Kidney (tissue), 14 donors: ENCODE measurements around the gene PSMA3. TPM values are rescaled to one million over a fixed set of nuclear protein-coding genes. Genes with fewer than 3 reads are reported as not detected.

Source experiments
- DNase-seq, 5 donors: peaks; one replicate each; pipeline ENCODE4 v3.0.0-alpha.2; 2013 to 2020
- FAIRE-seq: peaks from 2 replicates; lab custom pipeline; 2012; peaks lifted over from hg19 to GRCh38; lab: Jason Lieb, UNC
- H3K27ac ChIP-seq, 2 donors: one replicate each; pipeline ENCODE4 v1.7.0; 2013; ENCODE audit warnings: low read depth in 2 of 2, low read length in 2 of 2, inconsistent platforms in 1 of 2
- H3K27me3 ChIP-seq: one replicate; pipeline ENCODE4 v1.7.1; 2013; ENCODE audit warnings: low read length, inconsistent platforms; ENCODE audit not compliant: control insufficient read depth, insufficient read depth
- H3K36me3 ChIP-seq, 3 donors: one replicate each; pipeline versions ENCODE4 v1.7.0 to v1.7.1; 2013; ENCODE audit warnings: low read length in 3 of 3, control low read depth in 1 of 3, inconsistent platforms in 1 of 3; ENCODE audit not compliant: insufficient read depth in 3 of 3, control insufficient read depth in 2 of 3
- H3K4me1 ChIP-seq, 3 donors: one replicate each; pipeline versions ENCODE4 v1.7.0 to v1.7.1; 2013; ENCODE audit warnings: low read length in 3 of 3, inconsistent platforms in 1 of 3, low read depth in 1 of 3; ENCODE audit not compliant: control insufficient read depth in 2 of 3, insufficient read depth in 2 of 3
- H3K4me3 ChIP-seq, 3 donors: one replicate each; pipeline versions ENCODE4 v1.7.0 to v1.8.1; 2013; ENCODE audit warnings: low read length in 3 of 3, control low read depth in 1 of 3, inconsistent platforms in 1 of 3
- H3K9ac ChIP-seq, 3 donors: one replicate each; pipeline versions ENCODE4 v1.7.0 to v1.7.1; 2013; ENCODE audit warnings: low read length in 3 of 3, control low read depth in 1 of 3, inconsistent platforms in 1 of 3
- H3K9me3 ChIP-seq, 3 donors: one replicate each; pipeline versions ENCODE4 v1.7.0 to v1.7.1; 2013; ENCODE audit warnings: low read length in 3 of 3, control low read depth in 1 of 3, inconsistent platforms in 1 of 3; ENCODE audit not compliant: control insufficient read depth in 2 of 3, insufficient read depth in 1 of 3
- intact Hi-C: fragments of 100-400 bp; cut with DNase I; formaldehyde crosslinking; loops from one replicate; pipeline ENCODE4 v1.11.1; 2022
- polyA plus RNA-seq: library from polyadenylated mRNA; stranded (reverse); fragments of 350-450 nt; fragmentation: Illumina TruSeq; extraction: RNeasy Lipid Tissue Mini Kit (QIAGEN cat#74804); gene quantifications from one replicate; pipeline ENCODE4 v1.2.3, GENCODE V29; 2014; ENCODE audit warnings: low read depth, low replicate concordance; ENCODE audit not compliant: insufficient read depth
- total RNA-seq: library from RNA; stranded (reverse); fragmentation: NEBNext Ultra II Directional; extraction: Animal tissue kit (Norgen Biotek cat#: 25700); gene quantifications from one replicate; pipeline ENCODE4 v1.2.1, GENCODE V29; 2021
- TF ChIP-seq, protein P1 (sequence below): IDR thresholded peaks from 3 replicates; pipeline ENCODE4 v1.5.1; 2012; ENCODE audit warnings: mild to moderate bottlenecking, moderate library complexity, borderline replicate concordance; ENCODE audit not compliant: insufficient read depth; ENCODE audit errors: extremely low read depth
- donor health status: control.
- donor health status: control.
- donor health status: control.
- donor health status: control.
- donor health status: control.
- donor health status: DM: yes; HTN: yes; CAD: no.
- donor health status: Normal renal cell carcinoma (clear cell type).

The PSMA3 gene
- total and polyA plus RNA-seq, 2 donors from 2014 or later = 151 to 164 TPM

DNA sequence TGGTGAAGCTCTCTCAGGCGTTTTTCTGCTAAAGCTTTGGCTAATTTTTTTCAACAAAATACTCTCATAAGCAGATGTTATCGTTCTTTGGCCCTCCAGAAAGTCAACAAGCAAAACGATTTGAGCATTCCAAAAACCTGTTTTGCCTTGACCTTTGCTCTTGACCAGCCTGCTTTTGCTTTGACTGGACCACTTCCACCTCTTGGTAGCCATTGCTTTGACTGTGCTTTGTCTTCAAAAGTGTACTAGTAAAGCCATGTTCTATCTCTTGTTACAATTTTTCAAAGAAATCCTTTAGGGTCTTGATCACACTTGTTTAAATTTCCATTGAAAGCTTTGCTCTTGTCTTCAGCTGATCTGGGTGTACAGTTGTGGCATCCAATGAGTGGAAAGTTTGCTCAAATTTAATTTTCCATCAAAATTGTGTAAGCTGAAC lies 43.0 kb downstream of the PSMA3 start:
- no peak overlapping the region for H3K27ac ChIP-seq
- FAIRE-seq (no peak), DNase-seq (no peak)
- TF ChIP-seq, protein P1, sequence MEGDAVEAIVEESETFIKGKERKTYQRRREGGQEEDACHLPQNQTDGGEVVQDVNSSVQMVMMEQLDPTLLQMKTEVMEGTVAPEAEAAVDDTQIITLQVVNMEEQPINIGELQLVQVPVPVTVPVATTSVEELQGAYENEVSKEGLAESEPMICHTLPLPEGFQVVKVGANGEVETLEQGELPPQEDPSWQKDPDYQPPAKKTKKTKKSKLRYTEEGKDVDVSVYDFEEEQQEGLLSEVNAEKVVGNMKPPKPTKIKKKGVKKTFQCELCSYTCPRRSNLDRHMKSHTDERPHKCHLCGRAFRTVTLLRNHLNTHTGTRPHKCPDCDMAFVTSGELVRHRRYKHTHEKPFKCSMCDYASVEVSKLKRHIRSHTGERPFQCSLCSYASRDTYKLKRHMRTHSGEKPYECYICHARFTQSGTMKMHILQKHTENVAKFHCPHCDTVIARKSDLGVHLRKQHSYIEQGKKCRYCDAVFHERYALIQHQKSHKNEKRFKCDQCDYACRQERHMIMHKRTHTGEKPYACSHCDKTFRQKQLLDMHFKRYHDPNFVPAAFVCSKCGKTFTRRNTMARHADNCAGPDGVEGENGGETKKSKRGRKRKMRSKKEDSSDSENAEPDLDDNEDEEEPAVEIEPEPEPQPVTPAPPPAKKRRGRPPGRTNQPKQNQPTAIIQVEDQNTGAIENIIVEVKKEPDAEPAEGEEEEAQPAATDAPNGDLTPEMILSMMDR = no peak
- no peak overlapping the region for H3K4me3 ChIP-seq
- peaks cover 12 to 56% (median 18%) of the 10 kb centered on the region in 3 donors for H3K36me3 ChIP-seq
- intact Hi-C loops = no loop called here
- peaks cover 0 to 12% (median 2%) of the 10 kb centered on the region in 3 donors for H3K4me1 ChIP-seq
- H3K9ac ChIP-seq = no peak overlapping the region
- no peaks in the 10 kb centered on the region for H3K27me3 ChIP-seq
- no peaks in the 10 kb centered on the region for H3K9me3 ChIP-seq

DNA sequence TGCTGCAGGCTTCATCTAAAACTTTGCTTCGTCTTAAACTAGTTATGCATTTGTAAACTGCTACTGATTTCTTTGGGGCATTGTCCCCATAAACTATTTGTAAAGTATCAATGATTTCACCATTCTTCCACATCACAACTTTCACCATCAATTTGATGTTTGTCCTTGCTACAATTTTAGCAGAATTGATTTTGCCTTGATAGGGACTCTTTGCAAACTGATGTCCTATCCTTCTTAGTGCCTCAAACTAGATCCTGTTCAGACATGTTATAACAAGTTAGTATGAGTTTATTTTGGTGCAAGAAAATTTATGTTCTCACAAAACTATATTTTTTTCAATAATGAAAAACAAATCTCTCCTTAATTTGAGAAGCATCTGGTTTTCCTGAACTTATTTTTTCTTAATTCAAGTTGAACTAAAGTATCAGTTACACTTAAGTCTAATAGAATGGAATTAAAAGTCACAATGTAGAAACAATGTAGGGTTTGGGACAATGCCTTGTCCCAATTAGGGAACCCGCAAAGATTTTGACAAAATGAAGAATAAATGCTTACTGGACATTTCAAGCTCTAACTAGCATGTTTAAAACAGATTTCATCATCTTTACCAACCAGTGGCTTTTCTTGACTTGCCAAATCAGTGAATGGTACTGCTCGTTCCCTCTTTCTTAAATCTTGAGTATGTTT lies 43.6 kb downstream of the PSMA3 start:
- no peak overlapping the region for H3K9ac ChIP-seq
- intact Hi-C loops = no loop called here
- peaks cover 10 to 60% (median 18%) of the 10 kb centered on the region in 3 donors for H3K36me3 ChIP-seq
- H3K4me1 ChIP-seq = peaks cover 0 to 8% (median under 1%) of the 10 kb centered on the region in 3 donors
- no peak for FAIRE-seq
- no peak for DNase-seq
- no peaks in the 10 kb centered on the region for H3K27me3 ChIP-seq
- H3K27ac ChIP-seq = no peak overlapping the region
- no peak overlapping the region for H3K4me3 ChIP-seq
- no peaks in the 10 kb centered on the region for H3K9me3 ChIP-seq
- TF ChIP-seq, protein P1 = no peak

DNA sequence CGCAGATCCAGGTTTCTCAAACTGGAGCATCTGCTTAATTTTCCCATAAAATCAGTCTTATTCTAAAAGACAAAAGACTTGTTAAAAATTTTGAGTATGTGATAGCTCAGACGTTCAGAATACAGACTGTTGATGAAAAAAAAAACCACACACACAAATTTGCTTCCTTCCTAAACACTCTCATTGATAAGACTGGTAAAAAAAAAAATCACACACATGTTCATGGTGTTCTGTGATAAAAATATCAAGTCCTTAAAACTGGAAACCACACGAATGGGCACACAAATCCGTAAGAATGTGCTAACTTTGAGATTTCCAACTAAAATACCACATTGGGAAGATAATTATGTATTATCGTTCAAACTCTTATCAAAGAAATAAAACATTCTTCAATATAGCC lies 47.0 kb downstream of the PSMA3 start:
- TF ChIP-seq, protein P1 = no peak
- Histone ChIP-seq H3K9ac (no peak overlapping the region), H3K4me3 (no peak overlapping the region), H3K9me3 (no peaks in the 10 kb centered on the region), H3K4me1 (peaks cover 0 to 18% (median 8%) of the 10 kb centered on the region in 3 donors), H3K27me3 (no peaks in the 10 kb centered on the region), H3K36me3 (peaks cover 8 to 50% (median 11%) of the 10 kb centered on the region in 3 donors), H3K27ac (no peak overlapping the region)
- no peak for FAIRE-seq
- DNase-seq = no peak
- intact Hi-C loops = no loop called here
